NB4 (cell line): ENCODE results near the gene SEMA4B.

Experiments used
- CTCF ChIP-seq: IDR thresholded peaks from one replicate; pipeline ENCODE4 v1.5.1; 2012; ENCODE audit warnings: low read depth, low read length
- MYC ChIP-seq: IDR thresholded peaks from 2 replicates; pipeline ENCODE4 v1.6.1; 2011; ENCODE audit warnings: low read depth, low read length
- POLR2A ChIP-seq: IDR thresholded peaks from 2 replicates; pipeline ENCODE4 v1.6.1; 2011; ENCODE audit warnings: mild to moderate bottlenecking; ENCODE audit not compliant: insufficient read length; ENCODE audit errors: extremely low read depth

- TF ChIP-seq MYC (no peak), CTCF (no peak), POLR2A (no peak)
These were observed 47.5 kb upstream of the SEMA4B start for GRCh38 chr15:90153658-90154057.
